ENCODE results near the gene TIMM17A.
"Not testable (repeated sequence)": the region's sequence is repeated elsewhere in the genome, so short reads cannot be mapped to it uniquely, and the experiment has no call there.

The TIMM17A gene

GRCh38 chr1:201955009-201955728 is at the start of gene TIMM17A:
TSS of gene TIMM17A (plus strand) at chr1:201955503. CDS start at chr1:201955527, 24 bp downstream.
- DNase-seq, result peak; percentile 95

DNA sequence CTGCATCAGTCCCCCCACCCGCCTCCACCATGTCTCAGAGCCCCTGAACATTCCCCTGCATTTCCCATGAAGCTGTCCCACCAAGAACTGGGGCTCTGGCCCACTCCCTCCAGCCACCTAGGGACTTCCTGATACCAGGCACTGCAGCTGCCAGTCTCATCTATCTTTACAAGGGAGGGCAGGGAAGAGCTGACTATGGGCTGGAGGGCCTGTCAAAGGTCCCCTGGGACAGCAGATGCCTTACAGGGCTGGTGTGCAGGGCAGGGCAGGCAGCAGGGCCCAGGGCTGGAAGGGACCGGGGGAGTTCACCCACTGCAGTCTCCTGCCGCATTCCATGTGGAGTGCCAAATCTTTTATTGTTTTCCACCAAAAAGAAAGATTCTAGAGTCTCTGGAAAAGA is 49.0 kb upstream of the TIMM17A start:
- DNase-seq, result no peak

DNA sequence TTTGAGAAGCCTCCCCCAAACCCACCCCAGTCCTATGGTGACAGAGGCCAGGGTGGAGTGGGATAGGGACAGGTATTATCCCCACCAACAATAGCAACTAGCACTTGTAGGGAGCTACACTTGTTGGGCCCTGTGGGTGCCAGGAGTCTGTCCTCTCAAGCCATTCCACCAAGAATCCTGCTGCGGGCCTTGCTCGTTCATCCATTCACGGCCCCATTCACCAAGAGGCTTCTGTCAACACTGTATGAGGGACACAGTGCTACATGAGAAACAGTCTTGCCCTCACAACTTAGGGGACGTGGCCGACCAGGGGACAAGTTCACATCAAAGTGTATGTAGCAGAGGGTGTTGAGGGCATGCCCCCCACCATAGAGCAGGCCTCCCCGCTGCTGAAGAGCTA is 47.7 kb upstream of the TIMM17A start:
- DNase-seq, result no peak

- DNase-seq, result no peak
These were observed 43.3 kb upstream of the TIMM17A start for GRCh38 chr1:201911826-201912571.

DNA sequence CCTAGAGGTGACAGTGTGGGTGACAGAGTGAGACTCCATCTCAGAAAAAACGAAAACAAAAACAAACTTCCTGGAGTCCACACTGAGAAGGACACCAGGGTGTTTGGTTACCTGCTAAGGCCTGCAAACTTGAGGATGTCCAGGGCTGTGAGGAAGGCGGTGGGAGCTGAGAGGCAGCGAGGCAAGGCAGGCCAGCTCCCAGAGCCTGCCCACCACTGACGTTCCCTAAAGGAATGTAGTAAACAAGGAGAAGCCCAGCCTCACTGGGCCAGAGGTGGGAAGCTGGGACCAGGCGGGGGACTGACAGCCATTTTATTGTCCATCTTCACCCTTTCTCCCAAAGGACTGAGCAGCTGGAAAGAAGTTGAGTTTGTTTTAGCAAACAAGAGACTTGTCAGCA is 42.5 kb upstream of the TIMM17A start:
- DNase-seq, result peak; percentile 33

- no peak for DNase-seq
These were observed 40.7 kb upstream of the TIMM17A start for GRCh38 chr1:201914456-201915235.

DNA sequence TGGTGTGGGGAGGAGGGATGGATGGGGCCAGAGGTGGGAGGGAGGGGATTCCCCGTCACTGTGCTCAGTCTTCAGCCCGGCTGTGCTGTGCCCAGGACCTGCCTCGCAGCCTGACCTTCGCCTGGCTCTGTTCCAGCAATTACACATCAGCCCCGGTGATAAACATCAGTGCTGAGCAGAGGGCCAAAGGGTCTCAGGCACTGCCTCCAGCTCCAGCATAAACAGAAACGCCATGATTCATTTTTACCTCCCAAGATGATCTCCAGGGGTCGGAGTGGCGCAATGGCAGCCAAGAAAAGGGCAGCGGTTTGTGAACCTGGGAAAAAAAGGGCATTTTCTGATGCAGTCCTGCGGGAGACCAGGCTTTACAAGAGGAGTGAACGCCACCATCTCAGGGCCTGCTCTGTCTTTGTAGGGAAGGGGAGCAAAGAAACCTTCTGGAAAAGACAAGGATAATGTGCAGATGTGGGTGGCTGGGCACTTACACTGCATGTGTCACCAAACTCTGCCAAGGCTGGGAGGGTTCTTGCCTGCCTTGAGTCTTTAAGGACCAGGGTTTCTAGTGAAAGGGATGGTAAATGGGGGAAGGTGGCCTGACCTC is 38.6 kb upstream of the TIMM17A start:
- peak; percentile 91 for DNase-seq

GRCh38 chr1:201917362-201918033 is 37.8 kb upstream of the TIMM17A start:
- peak; percentile 35 for DNase-seq

DNA sequence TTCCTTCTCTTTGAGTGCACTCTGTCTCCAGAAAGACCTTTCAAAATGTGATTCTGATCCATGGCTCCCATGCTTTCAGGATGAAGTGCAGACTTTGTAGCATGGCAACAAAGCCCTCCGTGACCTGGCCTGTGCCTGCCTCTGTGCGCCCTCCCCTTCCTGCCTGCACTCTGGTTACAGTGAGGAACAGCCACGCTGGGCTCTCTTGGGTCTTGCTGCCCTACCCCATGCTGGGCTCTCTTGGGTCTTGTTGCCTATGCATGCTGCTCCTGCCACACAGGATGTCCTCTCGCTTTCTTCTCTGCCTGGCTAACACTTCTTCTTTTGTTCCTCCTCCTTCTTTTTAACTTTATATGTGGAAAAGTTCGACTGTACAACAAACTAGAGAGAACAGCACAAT is 37.0 kb upstream of the TIMM17A start:
- DNase-seq, result no peak

- DNase-seq, result no peak
These were observed 33.2 kb upstream of the TIMM17A start for GRCh38 chr1:201921952-201922558.

DNA sequence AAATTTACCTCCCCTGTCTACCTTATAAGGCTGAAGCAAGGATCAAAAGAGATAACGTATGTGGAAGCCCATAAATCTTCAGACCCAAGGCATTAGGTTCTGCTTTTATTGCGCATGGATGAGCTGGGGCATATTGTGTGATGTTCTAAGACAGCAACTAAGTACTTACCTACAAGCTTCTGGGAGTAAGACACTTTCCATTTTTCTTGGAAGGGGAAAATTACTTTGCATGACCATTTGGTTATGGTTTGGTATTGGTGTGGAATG is 30.1 kb upstream of the TIMM17A start:
- no peak for DNase-seq

DNA sequence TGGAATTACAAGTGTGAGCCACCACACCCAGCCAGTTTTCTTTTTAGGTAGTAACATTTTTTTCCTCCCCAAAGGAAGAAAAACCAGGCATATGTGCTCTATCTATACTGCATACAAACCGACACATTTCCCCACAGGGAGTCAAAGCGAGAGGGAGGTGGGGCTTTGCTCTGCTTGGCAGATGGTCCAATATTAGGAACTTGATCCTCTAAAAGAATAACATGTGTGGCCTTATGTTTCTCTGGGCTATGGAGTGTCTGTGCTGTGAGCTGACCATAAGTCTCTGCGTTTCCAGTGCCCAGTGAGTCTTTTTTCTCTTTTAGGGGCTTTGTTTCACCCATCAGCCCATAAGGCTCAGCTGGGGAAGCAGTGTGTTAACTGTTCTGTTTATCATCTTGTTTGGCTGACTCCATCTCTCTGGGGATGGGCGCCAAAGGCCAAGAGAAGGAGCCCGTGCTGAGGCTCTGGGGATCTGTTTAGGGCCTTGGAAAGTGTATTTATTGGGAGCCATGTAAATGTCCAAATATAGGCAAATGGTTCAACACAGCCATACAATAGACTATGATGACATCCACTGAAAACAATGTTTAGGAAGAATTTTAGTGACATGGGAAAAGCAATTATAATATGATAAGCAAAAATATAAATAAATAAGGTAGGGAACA is 29.2 kb upstream of the TIMM17A start:
- no peak for DNase-seq

- DNase-seq, result no peak
These were observed 27.0 kb upstream of the TIMM17A start for GRCh38 chr1:201928266-201928665.

- DNase-seq, result no peak
These were observed 25.2 kb upstream of the TIMM17A start for GRCh38 chr1:201930137-201930536.

DNA sequence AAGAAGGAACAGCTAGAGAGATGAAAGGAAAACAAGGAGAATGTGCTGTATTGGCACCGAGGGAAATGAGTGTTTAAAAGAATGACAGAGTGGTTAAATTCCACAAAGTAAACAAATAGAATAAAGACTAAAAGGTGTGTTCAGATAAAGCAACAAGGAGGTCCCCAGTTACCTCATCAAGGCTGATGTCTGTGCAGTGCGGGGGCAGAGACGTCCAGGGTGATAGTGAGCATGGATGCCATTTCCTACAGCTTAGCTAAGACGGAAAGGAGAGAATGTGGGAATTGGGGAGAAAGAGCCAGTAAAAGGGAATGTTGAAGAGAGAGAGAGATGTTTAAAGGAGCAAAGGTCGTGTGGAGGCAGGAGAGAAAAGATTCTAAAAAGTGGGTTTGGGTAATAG is 24.5 kb upstream of the TIMM17A start:
- no peak for DNase-seq

- DNase-seq, result peak; percentile 47
These were observed 21.4 kb upstream of the TIMM17A start for GRCh38 chr1:201933840-201934430.

- peak; percentile 65 for DNase-seq
These were observed 17.6 kb upstream of the TIMM17A start for GRCh38 chr1:201937624-201938213.

DNA sequence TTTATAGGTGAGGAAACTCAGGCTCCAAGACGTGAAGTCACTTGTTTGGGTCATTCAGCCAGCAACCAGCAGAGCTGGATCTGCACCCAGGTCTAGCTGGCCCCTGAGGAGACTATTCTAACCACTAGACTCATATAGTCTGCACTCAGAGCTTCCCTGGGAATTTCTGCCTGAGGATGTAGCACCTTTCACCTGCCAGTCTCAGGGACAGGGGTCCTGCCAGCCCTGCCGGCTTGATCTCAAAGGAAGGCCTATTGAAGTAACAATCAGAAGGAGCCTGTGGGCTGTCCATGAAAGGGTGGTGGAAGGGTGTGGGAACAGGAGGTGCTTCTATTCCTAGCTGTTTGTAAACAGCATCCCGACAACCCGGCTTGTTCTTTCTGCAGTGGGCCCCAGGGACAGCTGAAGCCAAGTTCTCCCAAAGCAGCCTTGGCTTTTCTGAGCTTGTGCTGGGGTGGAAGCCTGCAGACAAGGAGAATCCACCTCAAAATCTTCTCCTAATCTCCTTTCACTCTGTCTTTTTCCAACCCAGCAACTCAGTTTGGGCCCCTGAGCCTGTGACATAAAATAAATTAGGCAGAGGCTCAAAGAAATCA is 16.8 kb upstream of the TIMM17A start:
- no peak for DNase-seq

- no peak for DNase-seq
These were observed 16.2 kb upstream of the TIMM17A start for GRCh38 chr1:201939148-201939547.

- DNase-seq, result no peak
These were observed 15.7 kb upstream of the TIMM17A start for GRCh38 chr1:201939574-201939973.

GRCh38 chr1:201940316-201940715 is 15.0 kb upstream of the TIMM17A start:
- DNase-seq, result not testable (repeated sequence)

Data from kidney glomerular epithelial cell (primary cell).